HepG2 (cell line): ENCODE measurements around the gene SNAP23. TPM values are rescaled to one million over a fixed set of nuclear protein-coding genes. Genes with fewer than 3 reads are reported as not detected.

Experiments
- ARNT ChIP-seq: fragments of 450-650 bp; IDR thresholded peaks from 2 replicates; pipeline ENCODE4 v1.6.1; 2017
- BHLHE40 ChIP-seq: IDR thresholded peaks from 2 replicates; pipeline ENCODE4 v1.6.1; 2011; ENCODE audit warnings: low read length, improper control_type of control experiment
- CCDC6 ChIP-seq: sonication (generic); formaldehyde crosslinking; IDR thresholded peaks from 2 replicates; pipeline ENCODE4 v1.8.1; 2022; ENCODE audit warnings: mild to moderate bottlenecking, missing genetic modification reagents, moderate library complexity
- EEA1 ChIP-seq: sonication (generic); formaldehyde crosslinking; IDR thresholded peaks from 2 replicates; pipeline ENCODE4 v1.5.1; 2020; ENCODE audit warnings: mild to moderate bottlenecking, missing genetic modification reagents, borderline replicate concordance
- HOMEZ ChIP-seq: IDR thresholded peaks from 2 replicates; pipeline ENCODE4 v1.6.1; 2016; ENCODE audit warnings: low read depth
- KDM1A ChIP-seq: IDR thresholded peaks from 2 replicates; pipeline ENCODE4 v1.6.1; 2016; ENCODE audit warnings: missing compliant biosample characterization
- POGK ChIP-seq: sonication (generic); formaldehyde crosslinking; conservative IDR thresholded peaks from 2 replicates; pipeline ENCODE4 v1.8.0; 2022; ENCODE audit warnings: mild to moderate bottlenecking, moderate library complexity, missing genetic modification reagents
- POLR2A ChIP-seq, 2 experiments: IDR thresholded peaks; 2 replicates each; pipeline ENCODE4 v1.6.1; 2011; ENCODE audit warnings: low read depth in 2 of 2, low read length in 2 of 2, mild to moderate bottlenecking in 1 of 2, moderate library complexity in 1 of 2; ENCODE audit not compliant: insufficient read depth in 1 of 2
- RCOR2 ChIP-seq: IDR thresholded peaks from 2 replicates; pipeline ENCODE4 v1.6.1; 2016; ENCODE audit warnings: missing biosample characterization, missing genetic modification reagents
- SATB2 ChIP-seq: sonication (generic); formaldehyde crosslinking; IDR thresholded peaks from 2 replicates; pipeline ENCODE4 v1.5.0; 2020; ENCODE audit warnings: missing genetic modification reagents
- SCMH1 ChIP-seq: sonication (generic); formaldehyde crosslinking; IDR thresholded peaks from 2 replicates; pipeline ENCODE4 v1.9.0; 2021; ENCODE audit warnings: missing genetic modification reagents, mild to moderate bottlenecking, borderline replicate concordance
- SKI ChIP-seq: fragments of 450-650 bp; IDR thresholded peaks from one replicate; pipeline ENCODE4 v1.6.1; 2018; ENCODE audit warnings: mild to moderate bottlenecking; ENCODE audit not compliant: partially characterized antibody
- THYN1 ChIP-seq: sonication (generic); formaldehyde crosslinking; IDR thresholded peaks from 2 replicates; pipeline ENCODE4 v1.8.1; 2023; ENCODE audit warnings: low read depth, mild to moderate bottlenecking, moderate library complexity, missing genetic modification reagents, borderline replicate concordance
- WIZ ChIP-seq: sonication (generic); formaldehyde crosslinking; IDR thresholded peaks from 2 replicates; pipeline ENCODE4 v1.5.1; 2020; ENCODE audit warnings: mild to moderate bottlenecking, missing genetic modification reagents
- ZNF138 ChIP-seq: sonication (generic); formaldehyde crosslinking; IDR thresholded peaks from 2 replicates; pipeline ENCODE4 v1.5.0; 2020; ENCODE audit warnings: mild to moderate bottlenecking, low read depth, missing genetic modification reagents
- ZNF879 ChIP-seq: sonication (generic); formaldehyde crosslinking; IDR thresholded peaks from 2 replicates; pipeline ENCODE4 v1.8.1; 2023; ENCODE audit warnings: missing genetic modification reagents
- polyA plus RNA-seq, 8 experiments: library from polyadenylated mRNA; depleted of rRNA in 3 of 8; stranded (reverse) in 7 of 8; unstranded in 1 of 8; fragments of >200 nt; fragmentation: Illumina TruSeq in 4 of 8; extraction: Trizol in 4 of 8; gene quantifications; 2 replicates each; pipeline versions ENCODE4 v1.2.1 to v1.2.3, GENCODE V29; 2011 to 2016; ENCODE audit warnings: low read depth in 4 of 8, missing spikeins in 1 of 8, mixed read lengths in 1 of 8; ENCODE audit not compliant: insufficient read depth in 1 of 8
- total RNA-seq, 5 experiments: library from RNA; depleted of rRNA; stranded (reverse); fragments of >200 nt; fragmentation: Illumina TruSeq; extraction: Trizol; gene quantifications; 2 replicates each; pipeline ENCODE4 v1.2.3, GENCODE V29; 2016; ENCODE audit warnings: low read depth in 1 of 5
- TF ChIP-seq, protein P1 (sequence below): sonication (generic); IDR thresholded peaks from 2 replicates; pipeline ENCODE4 v1.6.1; 2016; ENCODE audit warnings: low read depth, borderline replicate concordance
- TF ChIP-seq, protein P2 (sequence below): IDR thresholded peaks from 2 replicates; pipeline ENCODE4 v1.6.1; 2016; ENCODE audit warnings: missing compliant biosample characterization, missing genetic modification reagents, borderline replicate concordance
- TF ChIP-seq, protein P3 (sequence below): sonication (generic); formaldehyde crosslinking; IDR thresholded peaks from 2 replicates; pipeline ENCODE4 v1.4.0; 2020; ENCODE audit warnings: missing genetic modification reagents
- TF ChIP-seq, protein P4 (sequence below): fragments of 450-650 bp; IDR thresholded peaks from 2 replicates; pipeline ENCODE4 v1.6.1; 2016

The SNAP23 gene
- total and polyA plus RNA-seq, 2 of the 13 experiments (the other 11 are each of a cell fraction or from before 2014, with no cell fraction given) = 37.0 to 101 TPM

- TF ChIP-seq, protein P1, sequence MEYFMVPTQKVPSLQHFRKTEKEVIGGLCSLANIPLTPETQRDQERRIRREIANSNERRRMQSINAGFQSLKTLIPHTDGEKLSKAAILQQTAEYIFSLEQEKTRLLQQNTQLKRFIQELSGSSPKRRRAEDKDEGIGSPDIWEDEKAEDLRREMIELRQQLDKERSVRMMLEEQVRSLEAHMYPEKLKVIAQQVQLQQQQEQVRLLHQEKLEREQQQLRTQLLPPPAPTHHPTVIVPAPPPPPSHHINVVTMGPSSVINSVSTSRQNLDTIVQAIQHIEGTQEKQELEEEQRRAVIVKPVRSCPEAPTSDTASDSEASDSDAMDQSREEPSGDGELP = peak; percentile 51; the same call in 1 of the 2 replicates
- TF ChIP-seq SATB2 (CRISPR knock-in tag) (no peak), BHLHE40 (peak; percentile 73), ZNF138 (CRISPR knock-in tag) (peak; percentile 39; the same call in 1 of the 2 replicates), ARNT (no peak), CCDC6 (CRISPR knock-in tag) (peak; percentile 74; the same call in 1 of the 2 replicates), POLR2A (IDR thresholded peaks at IDR 0.05; ENCODE audit: insufficient read depth in 1 of 2, low read depth in 2 of 2, low read length in 2 of 2) (peak; percentile 76 to 86), POGK (CRISPR knock-in tag) (0 out of 2 replicates have a peak, but pooled peaks have one; percentile 65), KDM1A (no peak), HOMEZ (CRISPR knock-in tag) (peak; percentile 40; the same call in 1 of the 2 replicates), SKI (peak; percentile 24), THYN1 (CRISPR knock-in tag) (no peak), EEA1 (no peak), ZNF879 (peak; percentile 85), SCMH1 (CRISPR knock-in tag) (no peak), RCOR2 (CRISPR knock-in tag) (no peak; the same call in 1 of the 2 replicates), WIZ (no peak)
- TF ChIP-seq, protein P2, sequence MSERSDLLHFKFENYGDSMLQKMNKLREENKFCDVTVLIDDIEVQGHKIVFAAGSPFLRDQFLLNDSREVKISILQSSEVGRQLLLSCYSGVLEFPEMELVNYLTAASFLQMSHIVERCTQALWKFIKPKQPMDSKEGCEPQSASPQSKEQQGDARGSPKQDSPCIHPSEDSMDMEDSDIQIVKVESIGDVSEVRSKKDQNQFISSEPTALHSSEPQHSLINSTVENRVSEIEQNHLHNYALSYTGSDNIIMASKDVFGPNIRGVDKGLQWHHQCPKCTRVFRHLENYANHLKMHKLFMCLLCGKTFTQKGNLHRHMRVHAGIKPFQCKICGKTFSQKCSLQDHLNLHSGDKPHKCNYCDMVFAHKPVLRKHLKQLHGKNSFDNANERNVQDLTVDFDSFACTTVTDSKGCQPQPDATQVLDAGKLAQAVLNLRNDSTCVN (CRISPR knock-in tag) = peak; percentile 70; the same call in 1 of the 2 replicates
- TF ChIP-seq, protein P3, sequence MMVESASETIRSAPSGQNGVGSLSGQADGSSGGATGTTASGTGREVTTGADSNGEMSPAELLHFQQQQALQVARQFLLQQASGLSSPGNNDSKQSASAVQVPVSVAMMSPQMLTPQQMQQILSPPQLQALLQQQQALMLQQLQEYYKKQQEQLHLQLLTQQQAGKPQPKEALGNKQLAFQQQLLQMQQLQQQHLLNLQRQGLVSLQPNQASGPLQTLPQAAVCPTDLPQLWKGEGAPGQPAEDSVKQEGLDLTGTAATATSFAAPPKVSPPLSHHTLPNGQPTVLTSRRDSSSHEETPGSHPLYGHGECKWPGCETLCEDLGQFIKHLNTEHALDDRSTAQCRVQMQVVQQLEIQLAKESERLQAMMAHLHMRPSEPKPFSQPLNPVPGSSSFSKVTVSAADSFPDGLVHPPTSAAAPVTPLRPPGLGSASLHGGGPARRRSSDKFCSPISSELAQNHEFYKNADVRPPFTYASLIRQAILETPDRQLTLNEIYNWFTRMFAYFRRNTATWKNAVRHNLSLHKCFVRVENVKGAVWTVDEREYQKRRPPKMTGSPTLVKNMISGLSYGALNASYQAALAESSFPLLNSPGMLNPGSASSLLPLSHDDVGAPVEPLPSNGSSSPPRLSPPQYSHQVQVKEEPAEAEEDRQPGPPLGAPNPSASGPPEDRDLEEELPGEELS (CRISPR knock-in tag) = no peak; the same call in 1 of the 2 replicates
- TF ChIP-seq, protein P4, sequence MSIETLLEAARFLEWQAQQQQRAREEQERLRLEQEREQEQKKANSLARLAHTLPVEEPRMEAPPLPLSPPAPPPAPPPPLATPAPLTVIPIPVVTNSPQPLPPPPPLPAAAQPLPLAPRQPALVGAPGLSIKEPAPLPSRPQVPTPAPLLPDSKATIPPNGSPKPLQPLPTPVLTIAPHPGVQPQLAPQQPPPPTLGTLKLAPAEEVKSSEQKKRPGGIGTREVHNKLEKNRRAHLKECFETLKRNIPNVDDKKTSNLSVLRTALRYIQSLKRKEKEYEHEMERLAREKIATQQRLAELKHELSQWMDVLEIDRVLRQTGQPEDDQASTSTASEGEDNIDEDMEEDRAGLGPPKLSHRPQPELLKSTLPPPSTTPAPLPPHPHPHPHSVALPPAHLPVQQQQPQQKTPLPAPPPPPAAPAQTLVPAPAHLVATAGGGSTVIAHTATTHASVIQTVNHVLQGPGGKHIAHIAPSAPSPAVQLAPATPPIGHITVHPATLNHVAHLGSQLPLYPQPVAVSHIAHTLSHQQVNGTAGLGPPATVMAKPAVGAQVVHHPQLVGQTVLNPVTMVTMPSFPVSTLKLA = peak; percentile 84
These were observed 80.0 kb downstream of the SNAP23 start, which contains the start of gene STARD9 (continued) for GRCh38 chr15:42575188-42576039.
